GM08714 (cell line): ENCODE measurements around the gene NCCRP1.

Experiments
- H3K4me3 ChIP-seq: fragments of 200-500 bp; sonication (Bioruptor generic); 2 replicates; pipeline ENCODE4 v1.5.1; 2014; ENCODE audit warnings: mild to moderate bottlenecking, low read length, inconsistent platforms
- ZNF274 ChIP-seq: IDR thresholded peaks from 2 replicates; pipeline ENCODE4 v1.6.1; 2012; ENCODE audit warnings: mild to moderate bottlenecking, low read depth, low read length

The NCCRP1 gene

GRCh38 chr19:39247701-39248664 is 51.2 kb downstream of the NCCRP1 start:
- no peak for TF ChIP-seq ZNF274
- H3K4me3 ChIP-seq = no peak overlapping the region

- no peak within 1 kb of the TSS for H3K4me3 ChIP-seq
- TF ChIP-seq ZNF274 = no peak
Measured at GRCh38 chr19:39248806-39249205, 52.0 kb downstream of the NCCRP1 start, which contains the start of gene IFNL4. Gene IFNL4, minus strand, starts transcription at chr19:39248856.

- no peak overlapping the region for H3K4me3 ChIP-seq
- no peak for TF ChIP-seq ZNF274
Measured at GRCh38 chr19:39251081-39251480, 54.3 kb downstream of the NCCRP1 start.
